Measurements from ENCODE around the gene LCTL.

DNA sequence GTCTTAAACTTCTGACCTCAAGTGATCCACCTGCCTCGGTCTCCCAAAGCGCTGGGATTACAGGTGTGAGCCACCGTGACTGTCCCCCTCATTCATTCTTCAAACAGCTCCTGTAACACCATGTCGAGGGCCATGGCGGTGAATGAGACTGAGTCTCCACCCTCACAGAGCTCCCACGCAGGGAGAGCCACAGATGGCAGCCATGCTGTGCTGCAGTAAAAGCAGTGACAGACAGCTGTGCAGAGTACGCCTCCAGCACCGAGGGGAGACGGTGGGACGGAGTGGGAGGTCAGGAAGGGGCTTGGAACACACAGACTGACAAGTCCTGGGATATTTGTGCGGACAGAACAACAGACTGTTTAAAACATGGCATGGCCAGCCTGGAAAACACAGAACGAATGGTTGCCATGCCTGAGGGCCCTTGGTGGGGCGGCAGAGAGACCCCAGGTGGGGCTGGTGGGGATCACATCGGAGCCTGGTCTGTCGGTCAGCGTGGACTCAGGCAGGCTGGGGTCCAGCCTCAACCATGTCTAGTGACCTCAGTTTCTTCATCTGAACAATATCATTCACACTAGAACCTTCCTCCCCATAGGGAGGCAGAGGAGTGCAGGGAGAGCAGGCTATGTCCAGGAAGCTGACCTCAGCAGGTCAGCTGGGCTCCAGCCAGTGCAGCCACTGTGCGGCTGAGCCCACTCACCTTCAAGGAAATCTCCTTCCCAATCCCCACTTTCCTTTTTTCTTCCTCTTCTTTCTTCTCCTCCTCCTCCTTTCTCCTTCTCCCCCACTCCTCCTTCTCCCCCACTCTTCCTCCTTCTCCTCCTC is 20.6 kb upstream of the LCTL start:
- TF ChIP-seq, protein P1, sequence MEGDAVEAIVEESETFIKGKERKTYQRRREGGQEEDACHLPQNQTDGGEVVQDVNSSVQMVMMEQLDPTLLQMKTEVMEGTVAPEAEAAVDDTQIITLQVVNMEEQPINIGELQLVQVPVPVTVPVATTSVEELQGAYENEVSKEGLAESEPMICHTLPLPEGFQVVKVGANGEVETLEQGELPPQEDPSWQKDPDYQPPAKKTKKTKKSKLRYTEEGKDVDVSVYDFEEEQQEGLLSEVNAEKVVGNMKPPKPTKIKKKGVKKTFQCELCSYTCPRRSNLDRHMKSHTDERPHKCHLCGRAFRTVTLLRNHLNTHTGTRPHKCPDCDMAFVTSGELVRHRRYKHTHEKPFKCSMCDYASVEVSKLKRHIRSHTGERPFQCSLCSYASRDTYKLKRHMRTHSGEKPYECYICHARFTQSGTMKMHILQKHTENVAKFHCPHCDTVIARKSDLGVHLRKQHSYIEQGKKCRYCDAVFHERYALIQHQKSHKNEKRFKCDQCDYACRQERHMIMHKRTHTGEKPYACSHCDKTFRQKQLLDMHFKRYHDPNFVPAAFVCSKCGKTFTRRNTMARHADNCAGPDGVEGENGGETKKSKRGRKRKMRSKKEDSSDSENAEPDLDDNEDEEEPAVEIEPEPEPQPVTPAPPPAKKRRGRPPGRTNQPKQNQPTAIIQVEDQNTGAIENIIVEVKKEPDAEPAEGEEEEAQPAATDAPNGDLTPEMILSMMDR (IDR thresholded peaks at IDR 0.05) = no peak
- no peak for TF ChIP-seq POLR2A (IDR thresholded peaks at IDR 0.05)
